ENCODE measurements around the gene EIPR1.

GRCh38 chr2:3147651-3148530 lies 229.7 kb downstream of the EIPR1 start:
- TF ChIP-seq CTCF (IDR thresholded peaks at IDR 0.05) (no peak), POLR2A (IDR thresholded peaks at IDR 0.05) (no peak), EP300 (IDR thresholded peaks at IDR 0.05) (no peak)
